H9 (cell line): ENCODE data around the gene LEMD1. TPM values are rescaled to one million over a fixed set of nuclear protein-coding genes. Genes with fewer than 3 reads are reported as not detected.

Experiments
- DNase-seq: peaks from one replicate; pipeline ENCODE4 v3.0.0-alpha.2; 2017
- H2AFZ ChIP-seq: one replicate; pipeline ENCODE4 v1.6.1; 2013; ENCODE audit warnings: mild to moderate bottlenecking, low read length, control low read depth, moderate library complexity
- H2AK5ac ChIP-seq: 2 replicates; pipeline ENCODE4 v1.6.1; 2013; ENCODE audit warnings: low read length, control low read depth, mixed read lengths; ENCODE audit not compliant: insufficient read length
- H2BK120ac ChIP-seq: one replicate; pipeline ENCODE4 v1.6.1; 2013; ENCODE audit warnings: low read depth, mild to moderate bottlenecking, low read length, control low read depth, inconsistent platforms; ENCODE audit not compliant: poor library complexity, severe bottlenecking
- H2BK12ac ChIP-seq: 2 replicates; pipeline ENCODE4 v1.6.1; 2013; ENCODE audit warnings: low read length, control low read depth, mixed read lengths, low read depth; ENCODE audit not compliant: insufficient read length
- H2BK15ac ChIP-seq: 2 replicates; pipeline ENCODE4 v1.6.1; 2013; ENCODE audit warnings: low read depth, low read length, control low read depth
- H2BK20ac ChIP-seq: one replicate; pipeline ENCODE4 v1.6.1; 2013; ENCODE audit warnings: low read depth, mild to moderate bottlenecking, low read length, control low read depth, inconsistent platforms; ENCODE audit not compliant: poor library complexity, severe bottlenecking
- H2BK5ac ChIP-seq: 2 replicates; pipeline ENCODE4 v1.6.1; 2013; ENCODE audit warnings: low read length, control low read depth, mixed read lengths; ENCODE audit not compliant: insufficient read length
- H3K14ac ChIP-seq: 2 replicates; pipeline ENCODE4 v1.6.1; 2013; ENCODE audit warnings: low read length, control low read depth; ENCODE audit not compliant: insufficient read depth
- H3K18ac ChIP-seq: 2 replicates; pipeline ENCODE4 v1.6.1; 2013; ENCODE audit warnings: low read depth, mild to moderate bottlenecking, mixed read lengths, low read length, control low read depth; ENCODE audit not compliant: insufficient read length
- H3K23ac ChIP-seq: 2 replicates; pipeline ENCODE4 v1.6.1; 2013; ENCODE audit warnings: low read length, control low read depth, mixed read lengths, low read depth; ENCODE audit not compliant: insufficient read length
- H3K23me2 ChIP-seq: 2 replicates; pipeline ENCODE4 v1.6.1; 2013; ENCODE audit warnings: low read depth, mild to moderate bottlenecking, mixed read lengths, low read length, control low read depth; ENCODE audit not compliant: insufficient read length, poor library complexity, severe bottlenecking
- H3K27ac ChIP-seq: 2 replicates; pipeline ENCODE4 v1.5.1; 2013; ENCODE audit warnings: low read length, control low read depth, mixed read lengths, low read depth; ENCODE audit not compliant: insufficient read length
- H3K27me3 ChIP-seq: 2 replicates; pipeline ENCODE4 v1.6.1; 2013; ENCODE audit warnings: low read length, control low read depth, inconsistent platforms; ENCODE audit not compliant: insufficient read depth
- H3K4ac ChIP-seq: 2 replicates; pipeline ENCODE4 v1.6.1; 2013; ENCODE audit warnings: low read depth, mild to moderate bottlenecking, control low read depth, inconsistent platforms, low read length, moderate library complexity
- H3K4me1 ChIP-seq: 2 replicates; pipeline ENCODE4 v1.6.1; 2013; ENCODE audit warnings: low read length, control low read depth, inconsistent platforms; ENCODE audit not compliant: insufficient read depth
- H3K4me2 ChIP-seq: 2 replicates; pipeline ENCODE4 v1.6.1; 2013; ENCODE audit warnings: low read length, control low read depth, mixed read lengths; ENCODE audit not compliant: insufficient read length, insufficient read depth
- H3K56ac ChIP-seq: 2 replicates; pipeline ENCODE4 v1.6.1; 2013; ENCODE audit warnings: low read depth, mild to moderate bottlenecking, mixed read lengths, low read length, control low read depth; ENCODE audit not compliant: insufficient read length
- H3K79me1 ChIP-seq: 2 replicates; pipeline ENCODE4 v1.6.1; 2013; ENCODE audit warnings: low read depth, mild to moderate bottlenecking, moderate library complexity, low read length, control low read depth, inconsistent platforms; ENCODE audit not compliant: insufficient read depth, poor library complexity, severe bottlenecking
- H3K79me2 ChIP-seq: 2 replicates; pipeline ENCODE4 v1.6.1; 2013; ENCODE audit warnings: low read length, control low read depth, inconsistent platforms; ENCODE audit not compliant: insufficient read depth
- H3K9ac ChIP-seq: 2 replicates; pipeline ENCODE4 v1.6.1; 2013; ENCODE audit warnings: low read length, control low read depth, mixed read lengths; ENCODE audit not compliant: insufficient read length; ENCODE audit errors: extremely low read depth
- H3K9me3 ChIP-seq: one replicate; pipeline ENCODE4 v1.6.1; 2013; ENCODE audit warnings: low read depth, low read length, inconsistent platforms; ENCODE audit not compliant: control insufficient read depth
- H3T11ph ChIP-seq: one replicate; pipeline ENCODE4 v1.6.1; 2013; ENCODE audit warnings: mild to moderate bottlenecking, low read length, control low read depth, inconsistent platforms
- H4K20me1 ChIP-seq: one replicate; pipeline ENCODE4 v1.6.1; 2013; ENCODE audit not compliant: control insufficient read depth, insufficient read length, insufficient read depth
- H4K5ac ChIP-seq: 2 replicates; pipeline ENCODE4 v1.6.1; 2013; ENCODE audit warnings: low read depth, mild to moderate bottlenecking, mixed read lengths, low read length, control low read depth; ENCODE audit not compliant: insufficient read length
- H4K8ac ChIP-seq: replicated peaks from 2 replicates; pipeline ENCODE4 v1.6.1; 2013; ENCODE audit warnings: low read length, control low read depth, mixed read lengths, low read depth; ENCODE audit not compliant: insufficient read length
- H4K91ac ChIP-seq: 2 replicates; pipeline ENCODE4 v1.6.1; 2013; ENCODE audit warnings: low read depth, mild to moderate bottlenecking, moderate library complexity, mixed read lengths, low read length, control low read depth; ENCODE audit not compliant: insufficient read length
- H3K27ac Mint-ChIP-seq, 3 experiments: 2 replicates in 2 of 3; 3 replicates in 1 of 3; pipeline ENCODE4 v1.8.0; 2020 to 2021; ENCODE audit warnings: mixed read lengths in 3 of 3, mild to moderate bottlenecking in 1 of 3, moderate library complexity in 1 of 3
- H3K27me3 Mint-ChIP-seq: 2 replicates; pipeline ENCODE4 v1.8.0; 2021; ENCODE audit warnings: low read depth, mild to moderate bottlenecking, moderate library complexity, mixed read lengths
- H3K36me3 Mint-ChIP-seq, 3 experiments: 2 replicates in 2 of 3; 3 replicates in 1 of 3; pipeline ENCODE4 v1.8.0; 2020 to 2021; ENCODE audit warnings: low read depth in 3 of 3, mixed read lengths in 3 of 3; ENCODE audit not compliant: insufficient read depth in 1 of 3
- H3K4me1 Mint-ChIP-seq, 2 experiments: 2 replicates each; pipeline ENCODE4 v1.8.0; 2020; ENCODE audit warnings: mixed read lengths in 2 of 2
- H3K4me3 Mint-ChIP-seq, 2 experiments: 2 replicates in 1 of 2; 3 replicates in 1 of 2; pipeline ENCODE4 v1.8.0; 2020 to 2021; ENCODE audit warnings: mild to moderate bottlenecking in 2 of 2, mixed read lengths in 2 of 2, moderate library complexity in 1 of 2
- H3K9me3 Mint-ChIP-seq, 2 experiments: 2 replicates in 1 of 2; 3 replicates in 1 of 2; pipeline ENCODE4 v1.8.0; 2020; ENCODE audit warnings: mild to moderate bottlenecking in 2 of 2, mixed read lengths in 2 of 2, moderate library complexity in 1 of 2
- WGBS: extraction: QIAGEN DNeasy Blood & Tissue Kit; methylation state at CpG from one replicate; pipeline ENCODE4 v1.1.7; 2013; ENCODE audit warnings: missing lambda C conversion rate, low lambda C conversion rate, mixed read lengths; ENCODE audit not compliant: insufficient read length; ENCODE audit errors: extremely low coverage; 5-methylcytosine and 5-hydroxymethylcytosine counted together
- total RNA-seq: library from RNA; stranded (reverse); gene quantifications from 2 replicates; pipeline ENCODE4 v1.2.1, GENCODE V29; 2021
- TF ChIP-seq, protein P1 (sequence below): fragments of 200-600 bp; sonication (generic); conservative IDR thresholded peaks from 3 replicates; pipeline ENCODE4 v1.8.0; 2021; ENCODE audit warnings: antibody characterized with exemption, mild to moderate bottlenecking

The LEMD1 gene
- total RNA-seq, 1 experiment from 2014 or later = 11.8 TPM

GRCh38 chr1:205451202-205451601 is 29.3 kb upstream of the LEMD1 start:
- H3K79me2 ChIP-seq = no peaks in the 10 kb centered on the region
- H3K4me2 ChIP-seq = peak overlapping the region; percentile 55
- Mint-ChIP-seq H3K27ac (peak overlapping the region; percentile 90 to 97 (median 92)), H3K4me3 (peak overlapping the region; percentile 71 to 80), H3K9me3 (no peaks in the 10 kb centered on the region), H3K36me3 (peaks cover 10 to 34% (median 15%) of the 10 kb centered on the region in 3 experiments; a peak in 6 of 7 replicates), H3K4me1 (peaks cover 80 to 83% of the 10 kb centered on the region in 2 experiments), H3K27me3 (peaks cover 16% of the 10 kb centered on the region)
- no peak overlapping the region for H4K91ac ChIP-seq
- H4K5ac ChIP-seq = no peak overlapping the region
- no peak overlapping the region for H2BK15ac ChIP-seq
- no CpG with 5 or more reads among the region's 5 CpGs for WGBS
- H3K79me1 ChIP-seq = peaks cover 3% of the 10 kb centered on the region
- H2BK20ac ChIP-seq = no peak overlapping the region
- no peak overlapping the region for H4K8ac ChIP-seq
- no peak overlapping the region for H3K56ac ChIP-seq
- no peak overlapping the region for H3T11ph ChIP-seq
- no peaks in the 10 kb centered on the region; the same call in 1 of the 2 replicates for H3K27me3 ChIP-seq
- peak; percentile 77 for DNase-seq
- peaks cover 28% of the 10 kb centered on the region for H3K23me2 ChIP-seq
- H2BK5ac ChIP-seq = no peak overlapping the region
- H2BK12ac ChIP-seq = no peak overlapping the region
- H3K4ac ChIP-seq = no peak overlapping the region
- H3K4me1 ChIP-seq = peaks cover 31% of the 10 kb centered on the region
- no peaks in the 10 kb centered on the region for H4K20me1 ChIP-seq
- no peak overlapping the region for H2BK120ac ChIP-seq
- no peak overlapping the region for H2AFZ ChIP-seq
- no peak overlapping the region for H2AK5ac ChIP-seq
- no peak overlapping the region for H3K18ac ChIP-seq
- no peak overlapping the region for H3K9ac ChIP-seq
- H3K14ac ChIP-seq = no peak overlapping the region
- no peaks in the 10 kb centered on the region for H3K9me3 ChIP-seq
- TF ChIP-seq, protein P1, sequence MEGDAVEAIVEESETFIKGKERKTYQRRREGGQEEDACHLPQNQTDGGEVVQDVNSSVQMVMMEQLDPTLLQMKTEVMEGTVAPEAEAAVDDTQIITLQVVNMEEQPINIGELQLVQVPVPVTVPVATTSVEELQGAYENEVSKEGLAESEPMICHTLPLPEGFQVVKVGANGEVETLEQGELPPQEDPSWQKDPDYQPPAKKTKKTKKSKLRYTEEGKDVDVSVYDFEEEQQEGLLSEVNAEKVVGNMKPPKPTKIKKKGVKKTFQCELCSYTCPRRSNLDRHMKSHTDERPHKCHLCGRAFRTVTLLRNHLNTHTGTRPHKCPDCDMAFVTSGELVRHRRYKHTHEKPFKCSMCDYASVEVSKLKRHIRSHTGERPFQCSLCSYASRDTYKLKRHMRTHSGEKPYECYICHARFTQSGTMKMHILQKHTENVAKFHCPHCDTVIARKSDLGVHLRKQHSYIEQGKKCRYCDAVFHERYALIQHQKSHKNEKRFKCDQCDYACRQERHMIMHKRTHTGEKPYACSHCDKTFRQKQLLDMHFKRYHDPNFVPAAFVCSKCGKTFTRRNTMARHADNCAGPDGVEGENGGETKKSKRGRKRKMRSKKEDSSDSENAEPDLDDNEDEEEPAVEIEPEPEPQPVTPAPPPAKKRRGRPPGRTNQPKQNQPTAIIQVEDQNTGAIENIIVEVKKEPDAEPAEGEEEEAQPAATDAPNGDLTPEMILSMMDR = no peak
- no peak overlapping the region for H3K23ac ChIP-seq
- no peak overlapping the region for H3K27ac ChIP-seq
